Fibroblast of pulmonary artery (primary cell): ENCODE results near the gene UBE2M.

Source experiments
- DNase-seq: peaks from one replicate; pipeline ENCODE4 v3.0.0-alpha.2; 2010; ENCODE audit warnings: low read depth
- H3K4me3 ChIP-seq: replicated peaks from 2 replicates; pipeline ENCODE4 v1.5.1; 2011; ENCODE audit warnings: low read depth, mild to moderate bottlenecking, control low read depth, low read length, moderate library complexity
- CTCF ChIP-seq: IDR thresholded peaks from 2 replicates; pipeline ENCODE4 v1.5.1; 2011; ENCODE audit warnings: mild to moderate bottlenecking, control low read depth, low read length, inconsistent platforms; ENCODE audit errors: missing control alignments

Gene UBE2M

GRCh38 chr19:58538257-58539168, 19.9 kb downstream of the UBE2M start:
- H3K4me3 ChIP-seq: peak overlapping the region; percentile 31
- no peak for TF ChIP-seq CTCF
- peak; percentile 42 for DNase-seq

- no peak overlapping the region for H3K4me3 ChIP-seq
- TF ChIP-seq CTCF: no peak
- no peak for DNase-seq
These were observed 21.3 kb downstream of the UBE2M start for GRCh38 chr19:58536852-58537798.

GRCh38 chr19:58535857-58536256, 22.6 kb downstream of the UBE2M start:
- no peak for TF ChIP-seq CTCF
- H3K4me3 ChIP-seq: no peak overlapping the region

GRCh38 chr19:58531034-58531840, 27.2 kb downstream of the UBE2M start:
- no peak for DNase-seq
- H3K4me3 ChIP-seq: no peak overlapping the region
- TF ChIP-seq CTCF: no peak

More at GRCh38 chr19:58535857-58536256, 22.6 kb downstream of the UBE2M start:
- DNase-seq: no peak

GRCh38 chr19:58529405-58529804, 29.0 kb downstream of the UBE2M start:
- no peak overlapping the region for H3K4me3 ChIP-seq
- TF ChIP-seq CTCF: no peak
- no peak for DNase-seq

GRCh38 chr19:58522709-58523108, 35.7 kb downstream of the UBE2M start:
- no peak overlapping the region for H3K4me3 ChIP-seq
- TF ChIP-seq CTCF: no peak
- DNase-seq: no peak
